Measurements from ENCODE around the gene ITGB4. TPM values are rescaled to one million over a fixed set of nuclear protein-coding genes. Genes with fewer than 3 reads are reported as not detected.
A peak's percentile ranks its signal among the peaks of the same experiment; 100 is the strongest.

Gene ITGB4
- total and polyA plus RNA-seq, 2 of the 13 experiments (the other 11 are each of a cell fraction or from before 2014, with no cell fraction given): 6.9 to 14.5 TPM

DNA sequence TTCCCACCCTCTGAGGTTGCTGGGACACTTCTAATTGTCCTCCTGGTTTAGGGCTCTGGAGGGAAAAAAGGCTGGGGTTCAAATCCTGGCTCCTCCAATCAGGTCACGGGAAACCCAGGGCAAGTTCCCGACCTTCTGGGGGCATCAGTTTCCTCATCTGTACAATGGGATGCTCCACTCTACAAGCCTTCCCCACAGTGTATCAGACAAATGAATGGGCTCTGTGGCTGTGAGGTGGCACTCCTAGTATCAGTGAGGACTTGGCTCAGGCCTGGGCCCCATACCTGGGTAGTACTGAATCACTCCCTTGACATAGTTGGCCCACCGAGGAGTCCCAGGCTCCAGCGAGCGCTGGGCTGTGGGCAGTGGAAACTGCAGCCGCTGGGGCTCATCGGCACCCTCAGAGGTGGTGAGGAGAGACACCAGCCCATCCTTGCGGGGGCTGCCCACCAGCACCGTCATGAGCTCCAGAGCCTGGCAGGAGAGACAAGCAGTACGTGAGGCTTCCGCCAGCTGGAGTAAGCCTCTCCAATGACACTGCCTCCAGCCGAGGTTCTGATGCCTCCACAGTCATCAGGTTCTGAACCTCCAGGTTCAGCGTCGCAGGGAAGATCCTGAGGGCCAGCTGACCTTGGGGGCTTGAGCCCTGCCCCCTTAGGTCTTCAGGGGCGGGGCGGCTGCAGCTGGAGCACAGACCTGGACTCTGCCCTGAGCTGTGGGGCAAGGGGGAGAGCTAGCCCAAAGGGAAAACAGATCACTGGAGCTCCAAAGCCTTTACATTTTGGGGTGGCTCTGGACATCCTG lies 42.6 kb downstream of the ITGB4 start (continued):
- TF ChIP-seq, protein P1, sequence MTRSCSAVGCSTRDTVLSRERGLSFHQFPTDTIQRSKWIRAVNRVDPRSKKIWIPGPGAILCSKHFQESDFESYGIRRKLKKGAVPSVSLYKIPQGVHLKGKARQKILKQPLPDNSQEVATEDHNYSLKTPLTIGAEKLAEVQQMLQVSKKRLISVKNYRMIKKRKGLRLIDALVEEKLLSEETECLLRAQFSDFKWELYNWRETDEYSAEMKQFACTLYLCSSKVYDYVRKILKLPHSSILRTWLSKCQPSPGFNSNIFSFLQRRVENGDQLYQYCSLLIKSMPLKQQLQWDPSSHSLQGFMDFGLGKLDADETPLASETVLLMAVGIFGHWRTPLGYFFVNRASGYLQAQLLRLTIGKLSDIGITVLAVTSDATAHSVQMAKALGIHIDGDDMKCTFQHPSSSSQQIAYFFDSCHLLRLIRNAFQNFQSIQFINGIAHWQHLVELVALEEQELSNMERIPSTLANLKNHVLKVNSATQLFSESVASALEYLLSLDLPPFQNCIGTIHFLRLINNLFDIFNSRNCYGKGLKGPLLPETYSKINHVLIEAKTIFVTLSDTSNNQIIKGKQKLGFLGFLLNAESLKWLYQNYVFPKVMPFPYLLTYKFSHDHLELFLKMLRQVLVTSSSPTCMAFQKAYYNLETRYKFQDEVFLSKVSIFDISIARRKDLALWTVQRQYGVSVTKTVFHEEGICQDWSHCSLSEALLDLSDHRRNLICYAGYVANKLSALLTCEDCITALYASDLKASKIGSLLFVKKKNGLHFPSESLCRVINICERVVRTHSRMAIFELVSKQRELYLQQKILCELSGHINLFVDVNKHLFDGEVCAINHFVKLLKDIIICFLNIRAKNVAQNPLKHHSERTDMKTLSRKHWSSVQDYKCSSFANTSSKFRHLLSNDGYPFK (CRISPR knock-in tag; IDR thresholded peaks at IDR 0.05; ENCODE audit: borderline replicate concordance): no peak
- TF ChIP-seq MED8 (CRISPR knock-in tag; IDR thresholded peaks at IDR 0.05; ENCODE audit: insufficient replicate concordance) (no peak), RFXANK (CRISPR knock-in tag; IDR thresholded peaks at IDR 0.05) (0 out of 2 replicates have a peak, but pooled peaks have one; percentile 56), ZNF205 (CRISPR knock-in tag; IDR thresholded peaks at IDR 0.05) (peak; percentile 92), FOXM1 (CRISPR knock-in tag; IDR thresholded peaks at IDR 0.05) (no peak), REXO4 (CRISPR knock-in tag; IDR thresholded peaks at IDR 0.05; ENCODE audit: borderline replicate concordance) (no peak), NFIB (CRISPR knock-in tag; IDR thresholded peaks at IDR 0.05; ENCODE audit: borderline replicate concordance) (no peak), ONECUT2 (CRISPR knock-in tag; IDR thresholded peaks at IDR 0.05) (no peak), FOXO1 (CRISPR knock-in tag; IDR thresholded peaks at IDR 0.05) (peak; percentile 79; the same call in 1 of the 2 replicates), SALL2 (CRISPR knock-in tag; IDR thresholded peaks at IDR 0.05) (no peak), ETV5 (CRISPR knock-in tag; IDR thresholded peaks at IDR 0.05; ENCODE audit: borderline replicate concordance) (no peak; the same call in 1 of the 2 replicates), NRL (CRISPR knock-in tag; IDR thresholded peaks at IDR 0.05; ENCODE audit: borderline replicate concordance) (no peak), ZNF644 (CRISPR knock-in tag; IDR thresholded peaks at IDR 0.05; ENCODE audit: low read depth) (no peak), SYNCRIP (IDR thresholded peaks at IDR 0.05; ENCODE audit: insufficient read depth, low read depth, low read length) (no peak)
- TF ChIP-seq, protein P2, sequence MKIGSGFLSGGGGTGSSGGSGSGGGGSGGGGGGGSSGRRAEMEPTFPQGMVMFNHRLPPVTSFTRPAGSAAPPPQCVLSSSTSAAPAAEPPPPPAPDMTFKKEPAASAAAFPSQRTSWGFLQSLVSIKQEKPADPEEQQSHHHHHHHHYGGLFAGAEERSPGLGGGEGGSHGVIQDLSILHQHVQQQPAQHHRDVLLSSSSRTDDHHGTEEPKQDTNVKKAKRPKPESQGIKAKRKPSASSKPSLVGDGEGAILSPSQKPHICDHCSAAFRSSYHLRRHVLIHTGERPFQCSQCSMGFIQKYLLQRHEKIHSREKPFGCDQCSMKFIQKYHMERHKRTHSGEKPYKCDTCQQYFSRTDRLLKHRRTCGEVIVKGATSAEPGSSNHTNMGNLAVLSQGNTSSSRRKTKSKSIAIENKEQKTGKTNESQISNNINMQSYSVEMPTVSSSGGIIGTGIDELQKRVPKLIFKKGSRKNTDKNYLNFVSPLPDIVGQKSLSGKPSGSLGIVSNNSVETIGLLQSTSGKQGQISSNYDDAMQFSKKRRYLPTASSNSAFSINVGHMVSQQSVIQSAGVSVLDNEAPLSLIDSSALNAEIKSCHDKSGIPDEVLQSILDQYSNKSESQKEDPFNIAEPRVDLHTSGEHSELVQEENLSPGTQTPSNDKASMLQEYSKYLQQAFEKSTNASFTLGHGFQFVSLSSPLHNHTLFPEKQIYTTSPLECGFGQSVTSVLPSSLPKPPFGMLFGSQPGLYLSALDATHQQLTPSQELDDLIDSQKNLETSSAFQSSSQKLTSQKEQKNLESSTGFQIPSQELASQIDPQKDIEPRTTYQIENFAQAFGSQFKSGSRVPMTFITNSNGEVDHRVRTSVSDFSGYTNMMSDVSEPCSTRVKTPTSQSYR (CRISPR knock-in tag; IDR thresholded peaks at IDR 0.05; ENCODE audit: borderline replicate concordance): peak; percentile 89
- TF ChIP-seq, protein P3, sequence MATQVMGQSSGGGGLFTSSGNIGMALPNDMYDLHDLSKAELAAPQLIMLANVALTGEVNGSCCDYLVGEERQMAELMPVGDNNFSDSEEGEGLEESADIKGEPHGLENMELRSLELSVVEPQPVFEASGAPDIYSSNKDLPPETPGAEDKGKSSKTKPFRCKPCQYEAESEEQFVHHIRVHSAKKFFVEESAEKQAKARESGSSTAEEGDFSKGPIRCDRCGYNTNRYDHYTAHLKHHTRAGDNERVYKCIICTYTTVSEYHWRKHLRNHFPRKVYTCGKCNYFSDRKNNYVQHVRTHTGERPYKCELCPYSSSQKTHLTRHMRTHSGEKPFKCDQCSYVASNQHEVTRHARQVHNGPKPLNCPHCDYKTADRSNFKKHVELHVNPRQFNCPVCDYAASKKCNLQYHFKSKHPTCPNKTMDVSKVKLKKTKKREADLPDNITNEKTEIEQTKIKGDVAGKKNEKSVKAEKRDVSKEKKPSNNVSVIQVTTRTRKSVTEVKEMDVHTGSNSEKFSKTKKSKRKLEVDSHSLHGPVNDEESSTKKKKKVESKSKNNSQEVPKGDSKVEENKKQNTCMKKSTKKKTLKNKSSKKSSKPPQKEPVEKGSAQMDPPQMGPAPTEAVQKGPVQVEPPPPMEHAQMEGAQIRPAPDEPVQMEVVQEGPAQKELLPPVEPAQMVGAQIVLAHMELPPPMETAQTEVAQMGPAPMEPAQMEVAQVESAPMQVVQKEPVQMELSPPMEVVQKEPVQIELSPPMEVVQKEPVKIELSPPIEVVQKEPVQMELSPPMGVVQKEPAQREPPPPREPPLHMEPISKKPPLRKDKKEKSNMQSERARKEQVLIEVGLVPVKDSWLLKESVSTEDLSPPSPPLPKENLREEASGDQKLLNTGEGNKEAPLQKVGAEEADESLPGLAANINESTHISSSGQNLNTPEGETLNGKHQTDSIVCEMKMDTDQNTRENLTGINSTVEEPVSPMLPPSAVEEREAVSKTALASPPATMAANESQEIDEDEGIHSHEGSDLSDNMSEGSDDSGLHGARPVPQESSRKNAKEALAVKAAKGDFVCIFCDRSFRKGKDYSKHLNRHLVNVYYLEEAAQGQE (IDR thresholded peaks at IDR 0.05; ENCODE audit: borderline replicate concordance in 1 of 2, low read depth in 1 of 2, low read length in 2 of 2): no peak; a peak in 1 of 4 replicates
- TF ChIP-seq, protein P4, sequence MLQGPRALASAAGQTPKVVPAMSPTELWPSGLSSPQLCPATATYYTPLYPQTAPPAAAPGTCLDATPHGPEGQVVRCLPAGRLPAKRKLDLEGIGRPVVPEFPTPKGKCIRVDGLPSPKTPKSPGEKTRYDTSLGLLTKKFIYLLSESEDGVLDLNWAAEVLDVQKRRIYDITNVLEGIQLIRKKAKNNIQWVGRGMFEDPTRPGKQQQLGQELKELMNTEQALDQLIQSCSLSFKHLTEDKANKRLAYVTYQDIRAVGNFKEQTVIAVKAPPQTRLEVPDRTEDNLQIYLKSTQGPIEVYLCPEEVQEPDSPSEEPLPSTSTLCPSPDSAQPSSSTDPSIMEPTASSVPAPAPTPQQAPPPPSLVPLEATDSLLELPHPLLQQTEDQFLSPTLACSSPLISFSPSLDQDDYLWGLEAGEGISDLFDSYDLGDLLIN (CRISPR knock-in tag; IDR thresholded peaks at IDR 0.05; ENCODE audit: borderline replicate concordance): 0 out of 2 replicates have a peak, but pooled peaks have one; percentile 19
